CD14-positive monocyte (primary cell): ENCODE results near the gene FRMD4A. TPM values are rescaled to one million over a fixed set of nuclear protein-coding genes. Genes with fewer than 3 reads are reported as not detected.

Experiments
- DNase-seq, 3 donors: peaks; one replicate each; pipeline ENCODE4 v3.0.0-alpha.2; 2011 to 2022
- H2AFZ ChIP-seq: 2 replicates; pipeline ENCODE4 v1.6.0; 2012; ENCODE audit warnings: mild to moderate bottlenecking, low read depth, low read length, inconsistent platforms; ENCODE audit not compliant: insufficient read depth, poor library complexity, severe bottlenecking
- H3K27ac ChIP-seq, 2 donors: 1 replicate in 1 of 2; 2 replicates in 1 of 2; pipeline ENCODE4 v1.5.1; 2012 to 2013; ENCODE audit warnings: low read length in 2 of 2, control low read depth in 1 of 2, inconsistent platforms in 1 of 2, low read depth in 1 of 2, mild to moderate bottlenecking in 1 of 2
- H3K27me3 ChIP-seq, 2 donors: one replicate each; pipeline versions ENCODE4 v1.6.0 to v1.6.1; 2011 to 2013; ENCODE audit warnings: low read length in 2 of 2; ENCODE audit not compliant: control insufficient read depth in 2 of 2, insufficient read depth in 2 of 2
- H3K36me3 ChIP-seq, 2 donors: replicated peaks in 1 of 2; 1 replicate in 1 of 2; 2 replicates in 1 of 2; pipeline versions ENCODE4 v1.5.1 to v1.6.1; 2012 to 2013; ENCODE audit warnings: low read length in 2 of 2, control low read depth in 1 of 2, inconsistent platforms in 1 of 2, mild to moderate bottlenecking in 1 of 2; ENCODE audit not compliant: insufficient read depth in 2 of 2, control insufficient read depth in 1 of 2
- H3K4me1 ChIP-seq, 2 donors: 1 replicate in 1 of 2; 2 replicates in 1 of 2; pipeline versions ENCODE4 v1.5.1 to v1.6.1; 2012 to 2013; ENCODE audit warnings: low read length in 2 of 2, control low read depth in 1 of 2, inconsistent platforms in 1 of 2, mild to moderate bottlenecking in 1 of 2, moderate library complexity in 1 of 2; ENCODE audit not compliant: insufficient read depth in 2 of 2, control insufficient read depth in 1 of 2
- H3K4me2 ChIP-seq: replicated peaks from 2 replicates; pipeline ENCODE3; 2012; ENCODE audit warnings: low read length, moderate library complexity, mild to moderate bottlenecking; ENCODE audit not compliant: poor library complexity, severe bottlenecking; ENCODE audit errors: extremely low read depth
- H3K4me3 ChIP-seq, 3 experiments: fragments of 200-600 bp in 1 of 3; sonication (generic) in 1 of 3; replicated peaks in 1 of 3; 1 replicate in 2 of 3; 2 replicates in 1 of 3; pipeline ENCODE4 v1.5.1; 2011 to 2013; ENCODE audit warnings: low read length in 3 of 3, mild to moderate bottlenecking in 3 of 3, control low read depth in 2 of 3, low read depth in 2 of 3, inconsistent platforms in 1 of 3, moderate library complexity in 1 of 3
- H3K79me2 ChIP-seq: 2 replicates; pipeline ENCODE4 v1.6.0; 2012; ENCODE audit warnings: mild to moderate bottlenecking, control low read depth, inconsistent platforms, low read length, moderate library complexity; ENCODE audit not compliant: insufficient read depth
- H3K9ac ChIP-seq: 2 replicates; pipeline ENCODE4 v1.6.0; 2017; ENCODE audit warnings: low read length, mild to moderate bottlenecking; ENCODE audit not compliant: insufficient read depth, poor library complexity, severe bottlenecking
- H3K9me3 ChIP-seq, 2 donors: replicated peaks in 1 of 2; 1 replicate in 1 of 2; 2 replicates in 1 of 2; pipeline versions ENCODE4 v1.5.1 to v1.6.1; 2012 to 2013; ENCODE audit warnings: low read length in 2 of 2, control low read depth in 1 of 2; ENCODE audit not compliant: control insufficient read depth in 1 of 2, insufficient read depth in 1 of 2
- H4K20me1 ChIP-seq: 2 replicates; pipeline ENCODE4 v1.6.0; 2012; ENCODE audit warnings: mild to moderate bottlenecking, low read length, control low read depth, moderate library complexity; ENCODE audit not compliant: insufficient read depth
- H3K27ac Mint-ChIP-seq, 7 donors: one replicate each; pipeline ENCODE4 v1.8.0; 2020; ENCODE audit warnings: mild to moderate bottlenecking in 7 of 7, mixed read lengths in 7 of 7, moderate library complexity in 6 of 7, inconsistent platforms in 2 of 7
- H3K27me3 Mint-ChIP-seq, 3 donors: one replicate each; pipeline ENCODE4 v1.8.0; 2021 to 2022; ENCODE audit warnings: low read depth in 3 of 3, mild to moderate bottlenecking in 3 of 3, mixed read lengths in 3 of 3, moderate library complexity in 3 of 3, inconsistent platforms in 1 of 3
- H3K36me3 Mint-ChIP-seq, 2 donors: one replicate each; pipeline ENCODE4 v1.8.0; 2020; ENCODE audit warnings: mixed read lengths in 2 of 2, inconsistent platforms in 1 of 2, mild to moderate bottlenecking in 1 of 2
- H3K4me1 Mint-ChIP-seq: one replicate; pipeline ENCODE4 v1.8.0; 2020; ENCODE audit warnings: mild to moderate bottlenecking, mixed read lengths
- H3K4me3 Mint-ChIP-seq, 2 donors: one replicate each; pipeline ENCODE4 v1.8.0; 2020; ENCODE audit warnings: mild to moderate bottlenecking in 2 of 2, mixed read lengths in 2 of 2, moderate library complexity in 1 of 2
- H3K9me3 Mint-ChIP-seq, 7 donors: one replicate each; pipeline ENCODE4 v1.8.0; 2020 to 2022; ENCODE audit warnings: mixed read lengths in 7 of 7, mild to moderate bottlenecking in 6 of 7, moderate library complexity in 6 of 7, inconsistent platforms in 2 of 7
- CTCF ChIP-seq: fragments of 200-600 bp; IDR thresholded peaks from one replicate; pipeline ENCODE4 v1.8.0; 2022; ENCODE audit warnings: antibody characterized with exemption, mild to moderate bottlenecking
- WGBS: methylation state at CpG from one replicate; pipeline ENCODE4 v1.1.5; 2013; ENCODE audit warnings: missing lambda C conversion rate; ENCODE audit not compliant: insufficient coverage; 5-methylcytosine and 5-hydroxymethylcytosine counted together
- intact Hi-C, 2 donors: fragments of 100-400 bp; cut with micrococcal nuclease; formaldehyde crosslinking; loops; one replicate each; pipeline versions ENCODE4 v1.15.0 to v1.15.1; 2023
- polyA plus RNA-seq, 3 donors: library from polyadenylated mRNA; depleted of rRNA in 1 of 3; unstranded in 2 of 3; stranded (reverse) in 1 of 3; fragments of 300-500 nt in 2 of 3; fragments of >200 nt in 1 of 3; fragmentation: Illumina TruSeq in 2 of 3; gene quantifications; 1 replicate in 2 of 3; 2 replicates in 1 of 3; pipeline ENCODE4 v1.2.3, GENCODE V29; 2012 to 2021

Gene FRMD4A
- polyA plus RNA-seq, 3 donors, result 0.12 TPM; not detected in 2

- no peak for TF ChIP-seq CTCF
- Histone ChIP-seq H3K4me1 (no peaks in the 10 kb centered on the region), H3K79me2 (no peaks in the 10 kb centered on the region), H3K4me2 (no peak overlapping the region), H2AFZ (no peak overlapping the region), H3K27me3 (peaks cover 20 to 58% of the 10 kb centered on the region in 2 donors), H3K9ac (no peak overlapping the region), H3K27ac (no peak overlapping the region), H3K36me3 (no peaks in the 10 kb centered on the region), H3K9me3 (peaks cover 0 to 11% of the 10 kb centered on the region in 2 donors), H3K4me3 (no peak overlapping the region), H4K20me1 (no peaks in the 10 kb centered on the region)
- no peak for DNase-seq
- Mint-ChIP-seq H3K36me3 (no peaks in the 10 kb centered on the region), H3K4me1 (peaks cover 3% of the 10 kb centered on the region), H3K4me3 (peak overlapping the region in 1 of 2 donors; percentile 76), H3K9me3 (peaks cover 0 to 3% (median 0%) of the 10 kb centered on the region in 7 donors), H3K27ac (no peak overlapping the region), H3K27me3 (peaks cover 33 to 45% (median 43%) of the 10 kb centered on the region in 3 donors)
- intact Hi-C loops, result no loop called here
- no CpG with 5 or more reads among the region's 5 CpGs for WGBS
Observed at GRCh38 chr10:14010101-14010558, 320.6 kb downstream of the FRMD4A start.

- Mint-ChIP-seq H3K4me3 (peak overlapping the region in 1 of 2 donors; percentile 76), H3K27ac (no peak overlapping the region), H3K4me1 (peaks cover 3% of the 10 kb centered on the region), H3K9me3 (peaks cover 0 to 3% (median 0%) of the 10 kb centered on the region in 7 donors), H3K36me3 (no peaks in the 10 kb centered on the region), H3K27me3 (peaks cover 33 to 46% (median 43%) of the 10 kb centered on the region in 3 donors)
- Histone ChIP-seq H2AFZ (no peak overlapping the region), H4K20me1 (no peaks in the 10 kb centered on the region), H3K9ac (no peak overlapping the region), H3K4me1 (no peaks in the 10 kb centered on the region), H3K36me3 (no peaks in the 10 kb centered on the region), H3K79me2 (no peaks in the 10 kb centered on the region), H3K9me3 (peaks cover 0 to 11% of the 10 kb centered on the region in 2 donors), H3K4me3 (no peak overlapping the region), H3K4me2 (no peak overlapping the region), H3K27me3 (peaks cover 20 to 58% of the 10 kb centered on the region in 2 donors), H3K27ac (no peak overlapping the region)
- intact Hi-C loops, result no loop called here
- DNase-seq, result no peak
- no peak for TF ChIP-seq CTCF
- 64% methylated on average over 10 of the region's 24 CpGs for WGBS
Observed at GRCh38 chr10:14009371-14010100, 321.2 kb downstream of the FRMD4A start.
